ENCODE measurements around the gene CHAT.

The CHAT gene

GRCh38 chr10:49682879-49683278 lies 69.0 kb downstream of the CHAT start:
- Histone ChIP-seq H3K4me2 (ENCODE audit: low read length) (no peak overlapping the region), H3K27me3 (ENCODE audit: control insufficient read depth, insufficient read depth, low read length) (peaks cover 25% of the 10 kb centered on the region), H3K4me1 (ENCODE audit: control insufficient read depth, insufficient read depth, low read length) (peaks cover 3% of the 10 kb centered on the region)

GRCh38 chr10:49686651-49687050 lies 72.8 kb downstream of the CHAT start:
- Histone ChIP-seq H3K4me2 (ENCODE audit: low read length) (no peak overlapping the region), H3K36me3 (ENCODE audit: insufficient read depth, low read length) (no peaks in the 10 kb centered on the region), H3K4me1 (ENCODE audit: control insufficient read depth, insufficient read depth, low read length) (no peaks in the 10 kb centered on the region), H3K27me3 (ENCODE audit: control insufficient read depth, insufficient read depth, low read length) (peaks cover 45% of the 10 kb centered on the region), H3K4me3 (ENCODE audit: low read length) (no peak overlapping the region), H3K9me3 (replicated peaks; ENCODE audit: low read length) (no peaks in the 10 kb centered on the region), H3K9ac (ENCODE audit: low read depth, low read length) (no peak overlapping the region)

More at GRCh38 chr10:49682879-49683278, 69.0 kb downstream of the CHAT start:
- no peaks in the 10 kb centered on the region for H3K9me3 ChIP-seq (replicated peaks; ENCODE audit: low read length)
- no peak overlapping the region for H3K4me3 ChIP-seq (ENCODE audit: low read length)
- H3K36me3 ChIP-seq (ENCODE audit: insufficient read depth, low read length) = no peaks in the 10 kb centered on the region
- no peak overlapping the region for H3K9ac ChIP-seq (ENCODE audit: low read depth, low read length)

GRCh38 chr10:49688261-49688846 lies 74.5 kb downstream of the CHAT start:
- Histone ChIP-seq H3K36me3 (ENCODE audit: insufficient read depth, low read length) (no peaks in the 10 kb centered on the region), H3K4me1 (ENCODE audit: control insufficient read depth, insufficient read depth, low read length) (no peaks in the 10 kb centered on the region), H3K4me2 (ENCODE audit: low read length) (no peak overlapping the region), H3K9ac (ENCODE audit: low read depth, low read length) (no peak overlapping the region), H3K27me3 (ENCODE audit: control insufficient read depth, insufficient read depth, low read length) (peaks cover 59% of the 10 kb centered on the region), H3K4me3 (ENCODE audit: low read length) (no peak overlapping the region), H3K9me3 (replicated peaks; ENCODE audit: low read length) (no peaks in the 10 kb centered on the region)

GRCh38 chr10:49688920-49689319 lies 75.1 kb downstream of the CHAT start:
- H3K9ac ChIP-seq (ENCODE audit: low read depth, low read length) = no peak overlapping the region
- H3K9me3 ChIP-seq (replicated peaks; ENCODE audit: low read length) = no peaks in the 10 kb centered on the region
- H3K4me2 ChIP-seq (ENCODE audit: low read length) = no peak overlapping the region
- no peaks in the 10 kb centered on the region for H3K36me3 ChIP-seq (ENCODE audit: insufficient read depth, low read length)
- H3K4me1 ChIP-seq (ENCODE audit: control insufficient read depth, insufficient read depth, low read length) = no peaks in the 10 kb centered on the region
- H3K4me3 ChIP-seq (ENCODE audit: low read length) = no peak overlapping the region
- H3K27me3 ChIP-seq (ENCODE audit: control insufficient read depth, insufficient read depth, low read length) = peaks cover 65% of the 10 kb centered on the region

GRCh38 chr10:49689882-49690510 lies 76.2 kb downstream of the CHAT start:
- Histone ChIP-seq H3K9me3 (replicated peaks; ENCODE audit: low read length) (no peaks in the 10 kb centered on the region), H3K36me3 (ENCODE audit: insufficient read depth, low read length) (no peaks in the 10 kb centered on the region), H3K4me2 (ENCODE audit: low read length) (no peak overlapping the region), H3K27me3 (ENCODE audit: control insufficient read depth, insufficient read depth, low read length) (peaks cover 74% of the 10 kb centered on the region), H3K9ac (ENCODE audit: low read depth, low read length) (no peak overlapping the region), H3K4me1 (ENCODE audit: control insufficient read depth, insufficient read depth, low read length) (no peaks in the 10 kb centered on the region), H3K4me3 (ENCODE audit: low read length) (no peak overlapping the region)

- Histone ChIP-seq H3K9me3 (replicated peaks; ENCODE audit: low read length) (no peaks in the 10 kb centered on the region), H3K4me3 (ENCODE audit: low read length) (no peak overlapping the region), H3K4me2 (ENCODE audit: low read length) (no peak overlapping the region), H3K27me3 (ENCODE audit: control insufficient read depth, insufficient read depth, low read length) (peaks cover 78% of the 10 kb centered on the region), H3K36me3 (ENCODE audit: insufficient read depth, low read length) (no peaks in the 10 kb centered on the region), H3K4me1 (ENCODE audit: control insufficient read depth, insufficient read depth, low read length) (no peaks in the 10 kb centered on the region), H3K9ac (ENCODE audit: low read depth, low read length) (no peak overlapping the region)
Observed at GRCh38 chr10:49690698-49691356, 77.0 kb downstream of the CHAT start.

GRCh38 chr10:49691588-49691987 lies 77.8 kb downstream of the CHAT start:
- Histone ChIP-seq H3K36me3 (ENCODE audit: insufficient read depth, low read length) (no peaks in the 10 kb centered on the region), H3K4me2 (ENCODE audit: low read length) (no peak overlapping the region), H3K4me3 (ENCODE audit: low read length) (no peak overlapping the region), H3K9ac (ENCODE audit: low read depth, low read length) (no peak overlapping the region), H3K4me1 (ENCODE audit: control insufficient read depth, insufficient read depth, low read length) (no peaks in the 10 kb centered on the region), H3K27me3 (ENCODE audit: control insufficient read depth, insufficient read depth, low read length) (peaks cover 83% of the 10 kb centered on the region), H3K9me3 (replicated peaks; ENCODE audit: low read length) (no peaks in the 10 kb centered on the region)

GRCh38 chr10:49694466-49694865 lies 80.6 kb downstream of the CHAT start:
- H3K36me3 ChIP-seq (ENCODE audit: insufficient read depth, low read length) = no peaks in the 10 kb centered on the region
- H3K9me3 ChIP-seq (replicated peaks; ENCODE audit: low read length) = no peaks in the 10 kb centered on the region
- H3K4me2 ChIP-seq (ENCODE audit: low read length) = no peak overlapping the region
- H3K27me3 ChIP-seq (ENCODE audit: control insufficient read depth, insufficient read depth, low read length) = peaks cover 73% of the 10 kb centered on the region
- no peak overlapping the region for H3K4me3 ChIP-seq (ENCODE audit: low read length)
- no peaks in the 10 kb centered on the region for H3K4me1 ChIP-seq (ENCODE audit: control insufficient read depth, insufficient read depth, low read length)
- no peak overlapping the region for H3K9ac ChIP-seq (ENCODE audit: low read depth, low read length)

- no peaks in the 10 kb centered on the region for H3K36me3 ChIP-seq (ENCODE audit: insufficient read depth, low read length)
- H3K9ac ChIP-seq (ENCODE audit: low read depth, low read length) = no peak overlapping the region
- H3K4me3 ChIP-seq (ENCODE audit: low read length) = no peak overlapping the region
- H3K27me3 ChIP-seq (ENCODE audit: control insufficient read depth, insufficient read depth, low read length) = peaks cover 68% of the 10 kb centered on the region
- H3K9me3 ChIP-seq (replicated peaks; ENCODE audit: low read length) = no peaks in the 10 kb centered on the region
- no peak overlapping the region for H3K4me2 ChIP-seq (ENCODE audit: low read length)
- H3K4me1 ChIP-seq (ENCODE audit: control insufficient read depth, insufficient read depth, low read length) = no peaks in the 10 kb centered on the region
Observed at GRCh38 chr10:49696311-49696710, 82.5 kb downstream of the CHAT start.

- H3K4me2 ChIP-seq (ENCODE audit: low read length) = no peak overlapping the region
- peaks cover 48% of the 10 kb centered on the region for H3K27me3 ChIP-seq (ENCODE audit: control insufficient read depth, insufficient read depth, low read length)
- H3K4me1 ChIP-seq (ENCODE audit: control insufficient read depth, insufficient read depth, low read length) = no peaks in the 10 kb centered on the region
- no peaks in the 10 kb centered on the region for H3K9me3 ChIP-seq (replicated peaks; ENCODE audit: low read length)
- no peaks in the 10 kb centered on the region for H3K36me3 ChIP-seq (ENCODE audit: insufficient read depth, low read length)
- no peak overlapping the region for H3K9ac ChIP-seq (ENCODE audit: low read depth, low read length)
- H3K4me3 ChIP-seq (ENCODE audit: low read length) = no peak overlapping the region
Observed at GRCh38 chr10:49698679-49699078, 84.8 kb downstream of the CHAT start.

GRCh38 chr10:49700211-49700610 lies 86.4 kb downstream of the CHAT start:
- Histone ChIP-seq H3K4me1 (ENCODE audit: control insufficient read depth, insufficient read depth, low read length) (no peaks in the 10 kb centered on the region), H3K36me3 (ENCODE audit: insufficient read depth, low read length) (no peaks in the 10 kb centered on the region), H3K4me3 (ENCODE audit: low read length) (no peak overlapping the region), H3K27me3 (ENCODE audit: control insufficient read depth, insufficient read depth, low read length) (peaks cover 34% of the 10 kb centered on the region), H3K4me2 (ENCODE audit: low read length) (no peak overlapping the region), H3K9me3 (replicated peaks; ENCODE audit: low read length) (no peaks in the 10 kb centered on the region), H3K9ac (ENCODE audit: low read depth, low read length) (no peak overlapping the region)

- Histone ChIP-seq H3K9ac (ENCODE audit: low read depth, low read length) (no peak overlapping the region), H3K4me3 (ENCODE audit: low read length) (no peak overlapping the region), H3K27me3 (ENCODE audit: control insufficient read depth, insufficient read depth, low read length) (peaks cover 35% of the 10 kb centered on the region), H3K4me2 (ENCODE audit: low read length) (no peak overlapping the region), H3K9me3 (replicated peaks; ENCODE audit: low read length) (no peaks in the 10 kb centered on the region), H3K36me3 (ENCODE audit: insufficient read depth, low read length) (no peaks in the 10 kb centered on the region), H3K4me1 (ENCODE audit: control insufficient read depth, insufficient read depth, low read length) (no peaks in the 10 kb centered on the region)
Observed at GRCh38 chr10:49700997-49701396, 87.2 kb downstream of the CHAT start.
